ENCODE measurements around the gene NSD1.

NSD1 gene

GRCh38 chr5:177087398-177088005 is 46.1 kb upstream of the NSD1 start:
- DNase-seq (ENCODE audit: low read depth, low spot score): no peak
- CTCF ChIA-PET: interaction anchor here (0.7 to 12.3 kb wide), 8 partner anchors 9 to 1357 kb away, joined by 3 to 189 read pairs (median 6); no protein-coding TSS in a partner anchor
- POLR2A ChIA-PET: interaction anchor here (0.6 kb wide), 1 partner anchor 26 kb away, joined by 3 read pairs; no protein-coding TSS in a partner anchor
- no peak for TF ChIP-seq CTCF (IDR thresholded peaks at IDR 0.05; ENCODE audit: insufficient read depth, low read length, missing control alignments)
- H3K4me3 ChIP-seq (ENCODE audit: low read depth, low read length): no peak overlapping the region; the same call in 1 of the 2 replicates

GRCh38 chr5:177089127-177089526 is 44.4 kb upstream of the NSD1 start:
- H3K4me3 ChIP-seq (ENCODE audit: low read depth, low read length): no peak overlapping the region
- TF ChIP-seq CTCF (IDR thresholded peaks at IDR 0.05; ENCODE audit: insufficient read depth, low read length, missing control alignments): no peak
- ChIA-PET CTCF (interaction anchor here (1.0 to 12.3 kb wide), 3 partner anchors 19 to 431 kb away, joined by 3 to 189 read pairs (median 4); no protein-coding TSS in a partner anchor), POLR2A (no interaction called here)
- DNase-seq (ENCODE audit: low read depth, low spot score): no peak

GRCh38 chr5:177089825-177090641 is 43.5 kb upstream of the NSD1 start:
- no peak for DNase-seq (ENCODE audit: low read depth, low spot score)
- ChIA-PET CTCF (interaction anchor here (1.0 to 12.3 kb wide), 2 partner anchors 20 to 432 kb away, joined by 3 to 189 read pairs; no protein-coding TSS in a partner anchor), POLR2A (no interaction called here)
- H3K4me3 ChIP-seq (ENCODE audit: low read depth, low read length): no peak overlapping the region
- no peak for TF ChIP-seq CTCF (IDR thresholded peaks at IDR 0.05; ENCODE audit: insufficient read depth, low read length, missing control alignments)

GRCh38 chr5:177090813-177091212 is 42.8 kb upstream of the NSD1 start:
- ChIA-PET CTCF (interaction anchor here (1.1 to 12.3 kb wide), 2 partner anchors 21 to 23 kb away, joined by 4 to 189 read pairs; no protein-coding TSS in a partner anchor), POLR2A (no interaction called here)
- no peak for TF ChIP-seq CTCF (IDR thresholded peaks at IDR 0.05; ENCODE audit: insufficient read depth, low read length, missing control alignments)
- DNase-seq (ENCODE audit: low read depth, low spot score): no peak
- no peak overlapping the region for H3K4me3 ChIP-seq (ENCODE audit: low read depth, low read length)

GRCh38 chr5:177091232-177091631 is 42.3 kb upstream of the NSD1 start:
- ChIA-PET POLR2A (no interaction called here), CTCF (interaction anchor here (0.7 to 12.3 kb wide), 3 partner anchors 21 to 22 kb away, joined by 3 to 189 read pairs (median 4); no protein-coding TSS in a partner anchor)
- no peak for DNase-seq (ENCODE audit: low read depth, low spot score)
- no peak for TF ChIP-seq CTCF (IDR thresholded peaks at IDR 0.05; ENCODE audit: insufficient read depth, low read length, missing control alignments)
- H3K4me3 ChIP-seq (ENCODE audit: low read depth, low read length): no peak overlapping the region
